H9 (cell line): ENCODE results near the gene JPT2. TPM values are rescaled to one million over a fixed set of nuclear protein-coding genes. Genes with fewer than 3 reads are reported as not detected.

Source experiments
- DNase-seq: peaks from one replicate; pipeline ENCODE4 v3.0.0-alpha.2; 2017
- H2AFZ ChIP-seq: one replicate; pipeline ENCODE4 v1.6.1; 2013; ENCODE audit warnings: mild to moderate bottlenecking, low read length, control low read depth, moderate library complexity
- H2AK5ac ChIP-seq: 2 replicates; pipeline ENCODE4 v1.6.1; 2013; ENCODE audit warnings: low read length, control low read depth, mixed read lengths; ENCODE audit not compliant: insufficient read length
- H2BK120ac ChIP-seq: one replicate; pipeline ENCODE4 v1.6.1; 2013; ENCODE audit warnings: low read depth, mild to moderate bottlenecking, low read length, control low read depth, inconsistent platforms; ENCODE audit not compliant: poor library complexity, severe bottlenecking
- H2BK12ac ChIP-seq: 2 replicates; pipeline ENCODE4 v1.6.1; 2013; ENCODE audit warnings: low read length, control low read depth, mixed read lengths, low read depth; ENCODE audit not compliant: insufficient read length
- H2BK15ac ChIP-seq: 2 replicates; pipeline ENCODE4 v1.6.1; 2013; ENCODE audit warnings: low read depth, low read length, control low read depth
- H2BK20ac ChIP-seq: one replicate; pipeline ENCODE4 v1.6.1; 2013; ENCODE audit warnings: low read depth, mild to moderate bottlenecking, low read length, control low read depth, inconsistent platforms; ENCODE audit not compliant: poor library complexity, severe bottlenecking
- H2BK5ac ChIP-seq: 2 replicates; pipeline ENCODE4 v1.6.1; 2013; ENCODE audit warnings: low read length, control low read depth, mixed read lengths; ENCODE audit not compliant: insufficient read length
- H3K14ac ChIP-seq: 2 replicates; pipeline ENCODE4 v1.6.1; 2013; ENCODE audit warnings: low read length, control low read depth; ENCODE audit not compliant: insufficient read depth
- H3K18ac ChIP-seq: 2 replicates; pipeline ENCODE4 v1.6.1; 2013; ENCODE audit warnings: low read depth, mild to moderate bottlenecking, mixed read lengths, low read length, control low read depth; ENCODE audit not compliant: insufficient read length
- H3K23ac ChIP-seq: 2 replicates; pipeline ENCODE4 v1.6.1; 2013; ENCODE audit warnings: low read length, control low read depth, mixed read lengths, low read depth; ENCODE audit not compliant: insufficient read length
- H3K23me2 ChIP-seq: 2 replicates; pipeline ENCODE4 v1.6.1; 2013; ENCODE audit warnings: low read depth, mild to moderate bottlenecking, mixed read lengths, low read length, control low read depth; ENCODE audit not compliant: insufficient read length, poor library complexity, severe bottlenecking
- H3K27ac ChIP-seq: 2 replicates; pipeline ENCODE4 v1.5.1; 2013; ENCODE audit warnings: low read length, control low read depth, mixed read lengths, low read depth; ENCODE audit not compliant: insufficient read length
- H3K27me3 ChIP-seq: 2 replicates; pipeline ENCODE4 v1.6.1; 2013; ENCODE audit warnings: low read length, control low read depth, inconsistent platforms; ENCODE audit not compliant: insufficient read depth
- H3K4ac ChIP-seq: 2 replicates; pipeline ENCODE4 v1.6.1; 2013; ENCODE audit warnings: low read depth, mild to moderate bottlenecking, control low read depth, inconsistent platforms, low read length, moderate library complexity
- H3K4me1 ChIP-seq: 2 replicates; pipeline ENCODE4 v1.6.1; 2013; ENCODE audit warnings: low read length, control low read depth, inconsistent platforms; ENCODE audit not compliant: insufficient read depth
- H3K4me2 ChIP-seq: 2 replicates; pipeline ENCODE4 v1.6.1; 2013; ENCODE audit warnings: low read length, control low read depth, mixed read lengths; ENCODE audit not compliant: insufficient read length, insufficient read depth
- H3K56ac ChIP-seq: 2 replicates; pipeline ENCODE4 v1.6.1; 2013; ENCODE audit warnings: low read depth, mild to moderate bottlenecking, mixed read lengths, low read length, control low read depth; ENCODE audit not compliant: insufficient read length
- H3K79me1 ChIP-seq: 2 replicates; pipeline ENCODE4 v1.6.1; 2013; ENCODE audit warnings: low read depth, mild to moderate bottlenecking, moderate library complexity, low read length, control low read depth, inconsistent platforms; ENCODE audit not compliant: insufficient read depth, poor library complexity, severe bottlenecking
- H3K79me2 ChIP-seq: 2 replicates; pipeline ENCODE4 v1.6.1; 2013; ENCODE audit warnings: low read length, control low read depth, inconsistent platforms; ENCODE audit not compliant: insufficient read depth
- H3K9ac ChIP-seq: 2 replicates; pipeline ENCODE4 v1.6.1; 2013; ENCODE audit warnings: low read length, control low read depth, mixed read lengths; ENCODE audit not compliant: insufficient read length; ENCODE audit errors: extremely low read depth
- H3K9me3 ChIP-seq: one replicate; pipeline ENCODE4 v1.6.1; 2013; ENCODE audit warnings: low read depth, low read length, inconsistent platforms; ENCODE audit not compliant: control insufficient read depth
- H3T11ph ChIP-seq: one replicate; pipeline ENCODE4 v1.6.1; 2013; ENCODE audit warnings: mild to moderate bottlenecking, low read length, control low read depth, inconsistent platforms
- H4K20me1 ChIP-seq: one replicate; pipeline ENCODE4 v1.6.1; 2013; ENCODE audit not compliant: control insufficient read depth, insufficient read length, insufficient read depth
- H4K5ac ChIP-seq: 2 replicates; pipeline ENCODE4 v1.6.1; 2013; ENCODE audit warnings: low read depth, mild to moderate bottlenecking, mixed read lengths, low read length, control low read depth; ENCODE audit not compliant: insufficient read length
- H4K8ac ChIP-seq: replicated peaks from 2 replicates; pipeline ENCODE4 v1.6.1; 2013; ENCODE audit warnings: low read length, control low read depth, mixed read lengths, low read depth; ENCODE audit not compliant: insufficient read length
- H4K91ac ChIP-seq: 2 replicates; pipeline ENCODE4 v1.6.1; 2013; ENCODE audit warnings: low read depth, mild to moderate bottlenecking, moderate library complexity, mixed read lengths, low read length, control low read depth; ENCODE audit not compliant: insufficient read length
- H3K27ac Mint-ChIP-seq, 3 experiments: 2 replicates in 2 of 3; 3 replicates in 1 of 3; pipeline ENCODE4 v1.8.0; 2020 to 2021; ENCODE audit warnings: mixed read lengths in 3 of 3, mild to moderate bottlenecking in 1 of 3, moderate library complexity in 1 of 3
- H3K27me3 Mint-ChIP-seq: 2 replicates; pipeline ENCODE4 v1.8.0; 2021; ENCODE audit warnings: low read depth, mild to moderate bottlenecking, moderate library complexity, mixed read lengths
- H3K36me3 Mint-ChIP-seq, 3 experiments: 2 replicates in 2 of 3; 3 replicates in 1 of 3; pipeline ENCODE4 v1.8.0; 2020 to 2021; ENCODE audit warnings: low read depth in 3 of 3, mixed read lengths in 3 of 3; ENCODE audit not compliant: insufficient read depth in 1 of 3
- H3K4me1 Mint-ChIP-seq, 2 experiments: 2 replicates each; pipeline ENCODE4 v1.8.0; 2020; ENCODE audit warnings: mixed read lengths in 2 of 2
- H3K4me3 Mint-ChIP-seq, 2 experiments: 2 replicates in 1 of 2; 3 replicates in 1 of 2; pipeline ENCODE4 v1.8.0; 2020 to 2021; ENCODE audit warnings: mild to moderate bottlenecking in 2 of 2, mixed read lengths in 2 of 2, moderate library complexity in 1 of 2
- H3K9me3 Mint-ChIP-seq, 2 experiments: 2 replicates in 1 of 2; 3 replicates in 1 of 2; pipeline ENCODE4 v1.8.0; 2020; ENCODE audit warnings: mild to moderate bottlenecking in 2 of 2, mixed read lengths in 2 of 2, moderate library complexity in 1 of 2
- WGBS: extraction: QIAGEN DNeasy Blood & Tissue Kit; methylation state at CpG from one replicate; pipeline ENCODE4 v1.1.7; 2013; ENCODE audit warnings: missing lambda C conversion rate, low lambda C conversion rate, mixed read lengths; ENCODE audit not compliant: insufficient read length; ENCODE audit errors: extremely low coverage; 5-methylcytosine and 5-hydroxymethylcytosine counted together
- total RNA-seq: library from RNA; stranded (reverse); gene quantifications from 2 replicates; pipeline ENCODE4 v1.2.1, GENCODE V29; 2021
- TF ChIP-seq, protein P1 (sequence below): fragments of 200-600 bp; sonication (generic); conservative IDR thresholded peaks from 3 replicates; pipeline ENCODE4 v1.8.0; 2021; ENCODE audit warnings: antibody characterized with exemption, mild to moderate bottlenecking

The JPT2 gene
- total RNA-seq, 1 experiment from 2014 or later: 206 TPM

DNA sequence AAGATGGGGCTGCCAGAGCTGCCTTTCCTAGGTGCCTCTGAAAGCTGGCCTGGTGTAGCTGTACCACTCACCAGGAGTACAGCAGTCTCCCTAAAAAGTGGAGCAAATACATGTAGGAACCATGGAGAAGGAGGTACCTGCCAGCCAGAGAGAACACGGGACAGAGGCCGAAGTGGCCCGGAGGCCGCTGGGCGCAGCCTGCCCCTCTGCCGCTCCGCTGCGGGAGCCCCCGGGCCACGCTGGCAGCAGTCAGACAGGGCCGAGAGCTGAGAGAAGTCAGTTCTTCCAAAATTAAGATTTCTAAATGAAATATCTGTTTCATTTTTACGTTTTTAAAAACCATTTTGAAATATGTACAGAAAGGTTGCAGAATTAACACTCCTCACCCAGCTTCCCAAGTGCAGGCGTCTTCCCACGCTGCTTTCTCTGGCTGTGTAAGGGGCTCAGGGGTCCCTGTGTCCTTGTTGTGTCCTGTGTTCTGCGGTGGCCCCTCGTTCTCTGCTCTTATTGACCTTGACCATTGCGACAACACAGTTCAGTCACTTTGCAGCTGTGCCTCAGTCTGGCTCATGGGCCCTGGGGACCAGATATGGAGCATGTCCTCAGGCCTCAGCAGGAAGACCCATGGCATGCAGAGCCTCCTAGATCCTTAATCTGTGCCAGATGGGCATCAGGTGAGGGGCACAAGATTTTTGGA lies 32.9 kb downstream of the JPT2 start:
- H3K27me3 ChIP-seq: no peaks in the 10 kb centered on the region
- TF ChIP-seq, protein P1, sequence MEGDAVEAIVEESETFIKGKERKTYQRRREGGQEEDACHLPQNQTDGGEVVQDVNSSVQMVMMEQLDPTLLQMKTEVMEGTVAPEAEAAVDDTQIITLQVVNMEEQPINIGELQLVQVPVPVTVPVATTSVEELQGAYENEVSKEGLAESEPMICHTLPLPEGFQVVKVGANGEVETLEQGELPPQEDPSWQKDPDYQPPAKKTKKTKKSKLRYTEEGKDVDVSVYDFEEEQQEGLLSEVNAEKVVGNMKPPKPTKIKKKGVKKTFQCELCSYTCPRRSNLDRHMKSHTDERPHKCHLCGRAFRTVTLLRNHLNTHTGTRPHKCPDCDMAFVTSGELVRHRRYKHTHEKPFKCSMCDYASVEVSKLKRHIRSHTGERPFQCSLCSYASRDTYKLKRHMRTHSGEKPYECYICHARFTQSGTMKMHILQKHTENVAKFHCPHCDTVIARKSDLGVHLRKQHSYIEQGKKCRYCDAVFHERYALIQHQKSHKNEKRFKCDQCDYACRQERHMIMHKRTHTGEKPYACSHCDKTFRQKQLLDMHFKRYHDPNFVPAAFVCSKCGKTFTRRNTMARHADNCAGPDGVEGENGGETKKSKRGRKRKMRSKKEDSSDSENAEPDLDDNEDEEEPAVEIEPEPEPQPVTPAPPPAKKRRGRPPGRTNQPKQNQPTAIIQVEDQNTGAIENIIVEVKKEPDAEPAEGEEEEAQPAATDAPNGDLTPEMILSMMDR: no peak
- no peak overlapping the region for H2BK5ac ChIP-seq
- H4K91ac ChIP-seq: no peak overlapping the region
- H4K8ac ChIP-seq: no peak overlapping the region
- H2BK20ac ChIP-seq: no peak overlapping the region
- H3K56ac ChIP-seq: no peak overlapping the region
- no peak overlapping the region for H2BK15ac ChIP-seq
- no peak overlapping the region for H4K5ac ChIP-seq
- Mint-ChIP-seq H3K4me1 (peaks cover 38% of the 10 kb centered on the region in 2 experiments), H3K36me3 (peaks cover 0 to 3% (median 0%) of the 10 kb centered on the region in 3 experiments; a peak in 1 of 7 replicates), H3K27me3 (0 out of 2 replicates have a peak, but pooled peaks cover 1% of the 10 kb centered on the region), H3K4me3 (no peak overlapping the region), H3K27ac (no peak overlapping the region; a peak in 1 of 7 replicates), H3K9me3 (no peaks in the 10 kb centered on the region)
- no peaks in the 10 kb centered on the region; the same call in 1 of the 2 replicates for H3K4me1 ChIP-seq
- H3K79me1 ChIP-seq: peaks cover 19% of the 10 kb centered on the region
- no peak overlapping the region for H3K23ac ChIP-seq
- no peak overlapping the region for H3K9ac ChIP-seq
- no peaks in the 10 kb centered on the region for H4K20me1 ChIP-seq
- no peaks in the 10 kb centered on the region for H3K9me3 ChIP-seq
- H3K79me2 ChIP-seq: peaks cover 4% of the 10 kb centered on the region; the same call in 1 of the 2 replicates
- H3K27ac ChIP-seq: no peak overlapping the region
- no peak overlapping the region for H2BK120ac ChIP-seq
- H3T11ph ChIP-seq: no peak overlapping the region
- H2AFZ ChIP-seq: no peak overlapping the region
- no peak overlapping the region for H3K4ac ChIP-seq
- no peak overlapping the region for H3K18ac ChIP-seq
- H3K14ac ChIP-seq: no peak overlapping the region
- no peak for DNase-seq
- no CpG with 5 or more reads among the region's 17 CpGs for WGBS
- H2BK12ac ChIP-seq: no peak overlapping the region
- no peak overlapping the region for H3K4me2 ChIP-seq
- H2AK5ac ChIP-seq: no peak overlapping the region
- H3K23me2 ChIP-seq: peaks cover 4% of the 10 kb centered on the region
